Mesothelial cell of epicardium (in vitro differentiated cells): ENCODE data around the gene TGFBR1. TPM values are rescaled to one million over a fixed set of nuclear protein-coding genes. Genes with fewer than 3 reads are reported as not detected.

Experiments used
- DNase-seq, 2 experiments: peaks; one replicate each; pipeline ENCODE4 v3.0.0; 2021; ENCODE audit warnings: low spot score in 2 of 2; ENCODE audit not compliant: unreplicated experiment in 2 of 2
- H3K27ac Mint-ChIP-seq: 2 replicates; pipeline ENCODE4 v1.8.0; 2021; ENCODE audit warnings: mixed read lengths
- H3K27me3 Mint-ChIP-seq: 2 replicates; pipeline ENCODE4 v1.8.0; 2021; ENCODE audit warnings: low read depth, mixed read lengths
- H3K36me3 Mint-ChIP-seq: 2 replicates; pipeline ENCODE4 v1.8.0; 2021; ENCODE audit warnings: mixed read lengths
- H3K4me1 Mint-ChIP-seq: 2 replicates; pipeline ENCODE4 v1.8.0; 2021; ENCODE audit warnings: mixed read lengths
- H3K4me3 Mint-ChIP-seq: 2 replicates; pipeline ENCODE4 v1.8.0; 2021; ENCODE audit warnings: mild to moderate bottlenecking, moderate library complexity, mixed read lengths
- H3K9me3 Mint-ChIP-seq: 2 replicates; pipeline ENCODE4 v1.8.0; 2021; ENCODE audit warnings: mixed read lengths
- CTCF ChIP-seq: fragments of 200-600 bp; sonication (generic); IDR thresholded peaks from one replicate; pipeline ENCODE4 v1.5.0; 2021; ENCODE audit warnings: antibody characterized with exemption; ENCODE audit not compliant: unreplicated experiment
- total RNA-seq: library from RNA; stranded (reverse); gene quantifications from 3 replicates; pipeline ENCODE4 v1.2.1, GENCODE V29; 2021

TGFBR1 gene
- total RNA-seq, 1 donor from 2014 or later = 77.5 TPM

- DNase-seq = no peak
- no peak for TF ChIP-seq CTCF
- H3K4me3 Mint-ChIP-seq = no peak overlapping the region
- H3K27me3 Mint-ChIP-seq = no peaks in the 10 kb centered on the region
- H3K4me1 Mint-ChIP-seq = peaks cover 39% of the 10 kb centered on the region
- no peaks in the 10 kb centered on the region for H3K9me3 Mint-ChIP-seq
- no peak overlapping the region for H3K27ac Mint-ChIP-seq
- H3K36me3 Mint-ChIP-seq = no peaks in the 10 kb centered on the region
Observed at GRCh38 chr9:99173570-99174504, 68.9 kb downstream of the TGFBR1 start.

- no peaks in the 10 kb centered on the region for H3K27me3 Mint-ChIP-seq
- no peaks in the 10 kb centered on the region for H3K36me3 Mint-ChIP-seq
- DNase-seq = no peak
- TF ChIP-seq CTCF = no peak
- H3K4me1 Mint-ChIP-seq = peaks cover 25% of the 10 kb centered on the region
- H3K9me3 Mint-ChIP-seq = no peaks in the 10 kb centered on the region
- no peak overlapping the region for H3K4me3 Mint-ChIP-seq
- peak overlapping the region; percentile 5 for H3K27ac Mint-ChIP-seq
Observed at GRCh38 chr9:99176527-99177013, 71.7 kb downstream of the TGFBR1 start.

GRCh38 chr9:99177576-99178366, 72.9 kb downstream of the TGFBR1 start:
- Mint-ChIP-seq H3K27me3 (no peaks in the 10 kb centered on the region), H3K36me3 (no peaks in the 10 kb centered on the region), H3K4me3 (no peak overlapping the region), H3K9me3 (no peaks in the 10 kb centered on the region), H3K27ac (no peak overlapping the region), H3K4me1 (peaks cover 21% of the 10 kb centered on the region)
- TF ChIP-seq CTCF = no peak
- DNase-seq = no peak

GRCh38 chr9:99178912-99179872, 74.3 kb downstream of the TGFBR1 start:
- Mint-ChIP-seq H3K4me3 (no peak overlapping the region), H3K27me3 (no peaks in the 10 kb centered on the region), H3K27ac (no peak overlapping the region), H3K4me1 (peaks cover 15% of the 10 kb centered on the region), H3K36me3 (no peaks in the 10 kb centered on the region), H3K9me3 (no peaks in the 10 kb centered on the region)
- DNase-seq = no peak
- TF ChIP-seq CTCF = no peak

- Mint-ChIP-seq H3K9me3 (no peaks in the 10 kb centered on the region), H3K4me3 (no peak overlapping the region), H3K27ac (no peak overlapping the region), H3K4me1 (peaks cover 14% of the 10 kb centered on the region), H3K36me3 (no peaks in the 10 kb centered on the region), H3K27me3 (no peaks in the 10 kb centered on the region)
- DNase-seq = no peak
- TF ChIP-seq CTCF = no peak
Observed at GRCh38 chr9:99180199-99180598, 75.3 kb downstream of the TGFBR1 start.
